GM18519 (cell line): Measurements from ENCODE around the gene PLEKHS1.

Experiments
- ATAC-seq: cut with Tn5 transposase; IDR thresholded peaks from one replicate; pipeline ENCODE4 v1.9.1; 2021; ENCODE audit warnings: mild to moderate bottlenecking, moderate library complexity; ENCODE audit not compliant: unreplicated experiment, low FRiP score

Gene PLEKHS1

GRCh38 chr10:113751181-113751732 is at the start of gene PLEKHS1:
Gene PLEKHS1, plus strand, starts transcription at chr10:113751682. Its CDS starts 3,596 bp downstream, at chr10:113755278.
- no peak for ATAC-seq

GRCh38 chr10:113704637-113705343 is 46.7 kb upstream of the PLEKHS1 start:
- ATAC-seq, result no peak

GRCh38 chr10:113705344-113705652 is 46.2 kb upstream of the PLEKHS1 start:
- no peak for ATAC-seq

- ATAC-seq, result no peak
Measured at GRCh38 chr10:113706623-113707022, 44.9 kb upstream of the PLEKHS1 start.

GRCh38 chr10:113708640-113709039 is 42.8 kb upstream of the PLEKHS1 start:
- no peak for ATAC-seq

GRCh38 chr10:113709221-113709838 is 42.2 kb upstream of the PLEKHS1 start:
- no peak for ATAC-seq

- no peak for ATAC-seq
Measured at GRCh38 chr10:113711142-113711541, 40.3 kb upstream of the PLEKHS1 start.

- no peak for ATAC-seq
Measured at GRCh38 chr10:113712024-113712423, 39.5 kb upstream of the PLEKHS1 start.

GRCh38 chr10:113712755-113713639 is 38.5 kb upstream of the PLEKHS1 start:
- ATAC-seq, result no peak

GRCh38 chr10:113713640-113713982 is 37.9 kb upstream of the PLEKHS1 start:
- no peak for ATAC-seq

GRCh38 chr10:113716109-113716910 is 35.2 kb upstream of the PLEKHS1 start:
- no peak for ATAC-seq

GRCh38 chr10:113718969-113719822 is 32.3 kb upstream of the PLEKHS1 start:
- no peak for ATAC-seq

GRCh38 chr10:113720386-113720785 is 31.1 kb upstream of the PLEKHS1 start:
- ATAC-seq, result no peak

GRCh38 chr10:113732160-113732881 is 19.2 kb upstream of the PLEKHS1 start:
- ATAC-seq, result no peak

GRCh38 chr10:113732966-113733365 is 18.5 kb upstream of the PLEKHS1 start:
- no peak for ATAC-seq

- no peak for ATAC-seq
Measured at GRCh38 chr10:113733635-113734034, 17.8 kb upstream of the PLEKHS1 start.

- no peak for ATAC-seq
Measured at GRCh38 chr10:113735913-113736312, 15.6 kb upstream of the PLEKHS1 start.

- no peak for ATAC-seq
Measured at GRCh38 chr10:113736576-113736975, 14.9 kb upstream of the PLEKHS1 start.

- no peak for ATAC-seq
Measured at GRCh38 chr10:113739031-113739430, 12.5 kb upstream of the PLEKHS1 start.
